Measurements from ENCODE around the gene BNC1.

Gene BNC1, protein sequence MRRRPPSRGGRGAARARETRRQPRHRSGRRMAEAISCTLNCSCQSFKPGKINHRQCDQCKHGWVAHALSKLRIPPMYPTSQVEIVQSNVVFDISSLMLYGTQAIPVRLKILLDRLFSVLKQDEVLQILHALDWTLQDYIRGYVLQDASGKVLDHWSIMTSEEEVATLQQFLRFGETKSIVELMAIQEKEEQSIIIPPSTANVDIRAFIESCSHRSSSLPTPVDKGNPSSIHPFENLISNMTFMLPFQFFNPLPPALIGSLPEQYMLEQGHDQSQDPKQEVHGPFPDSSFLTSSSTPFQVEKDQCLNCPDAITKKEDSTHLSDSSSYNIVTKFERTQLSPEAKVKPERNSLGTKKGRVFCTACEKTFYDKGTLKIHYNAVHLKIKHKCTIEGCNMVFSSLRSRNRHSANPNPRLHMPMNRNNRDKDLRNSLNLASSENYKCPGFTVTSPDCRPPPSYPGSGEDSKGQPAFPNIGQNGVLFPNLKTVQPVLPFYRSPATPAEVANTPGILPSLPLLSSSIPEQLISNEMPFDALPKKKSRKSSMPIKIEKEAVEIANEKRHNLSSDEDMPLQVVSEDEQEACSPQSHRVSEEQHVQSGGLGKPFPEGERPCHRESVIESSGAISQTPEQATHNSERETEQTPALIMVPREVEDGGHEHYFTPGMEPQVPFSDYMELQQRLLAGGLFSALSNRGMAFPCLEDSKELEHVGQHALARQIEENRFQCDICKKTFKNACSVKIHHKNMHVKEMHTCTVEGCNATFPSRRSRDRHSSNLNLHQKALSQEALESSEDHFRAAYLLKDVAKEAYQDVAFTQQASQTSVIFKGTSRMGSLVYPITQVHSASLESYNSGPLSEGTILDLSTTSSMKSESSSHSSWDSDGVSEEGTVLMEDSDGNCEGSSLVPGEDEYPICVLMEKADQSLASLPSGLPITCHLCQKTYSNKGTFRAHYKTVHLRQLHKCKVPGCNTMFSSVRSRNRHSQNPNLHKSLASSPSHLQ

DNA sequence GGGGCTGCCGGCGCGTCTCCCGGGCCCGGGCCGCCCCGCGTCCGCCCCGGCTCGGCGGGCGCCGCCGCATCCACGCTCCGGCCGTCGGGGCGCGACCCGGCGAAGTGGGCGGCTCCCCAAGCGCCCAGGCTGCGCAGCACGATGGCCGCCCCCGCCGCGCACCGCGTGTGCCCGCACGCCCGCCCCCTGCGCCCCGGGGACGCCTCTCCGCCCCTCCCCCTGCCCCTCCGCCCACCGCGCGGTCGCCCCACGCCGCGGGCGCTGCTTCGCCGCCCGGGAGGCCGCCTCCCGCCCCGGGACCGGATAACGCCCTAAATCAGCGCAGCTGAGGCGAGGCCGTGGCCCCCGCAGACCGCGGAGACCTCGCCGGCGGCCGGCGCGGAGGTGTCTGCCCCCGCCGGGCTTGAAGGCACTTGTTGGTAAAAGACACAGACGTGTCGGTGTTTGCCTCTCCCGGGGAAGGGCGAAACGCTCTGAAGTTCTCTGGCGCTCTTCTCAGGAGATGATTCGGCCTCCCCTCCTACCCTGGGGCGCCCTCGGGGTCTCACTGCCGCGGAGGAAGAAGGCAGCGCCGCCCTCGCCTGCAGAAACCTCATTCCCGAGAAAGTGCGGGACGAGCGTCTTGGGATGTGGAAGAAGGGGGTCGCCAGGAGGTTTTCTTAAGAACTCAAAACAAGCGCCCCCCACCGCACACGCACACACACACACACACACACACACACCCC lies at the start of gene BNC1:
Gene BNC1, minus strand, starts transcription at position 106 of the 725 bp plus-strand sequence. Its CDS starts 36 bp downstream, at position 70.
- no peak for DNase-seq

DNA sequence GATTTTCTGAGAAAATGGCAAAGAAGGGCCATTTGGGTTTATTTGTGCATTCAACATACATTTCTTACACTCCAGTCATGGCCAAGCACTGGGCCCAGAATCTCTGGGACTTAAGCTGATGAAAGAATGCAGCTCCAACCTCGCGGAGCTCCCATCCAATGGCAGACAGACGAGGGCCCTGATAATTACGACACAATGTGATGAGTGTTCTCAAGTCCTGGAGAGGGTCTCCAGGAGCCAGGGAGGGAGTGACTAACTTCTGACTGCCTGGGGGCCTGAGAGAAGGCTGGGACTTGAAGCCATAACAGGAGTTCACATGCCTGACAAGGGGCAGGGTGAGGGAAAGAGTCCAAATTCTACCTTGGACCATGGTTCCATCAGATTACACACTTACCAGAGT lies 42.6 kb upstream of the BNC1 start:
- no peak for DNase-seq

DNA sequence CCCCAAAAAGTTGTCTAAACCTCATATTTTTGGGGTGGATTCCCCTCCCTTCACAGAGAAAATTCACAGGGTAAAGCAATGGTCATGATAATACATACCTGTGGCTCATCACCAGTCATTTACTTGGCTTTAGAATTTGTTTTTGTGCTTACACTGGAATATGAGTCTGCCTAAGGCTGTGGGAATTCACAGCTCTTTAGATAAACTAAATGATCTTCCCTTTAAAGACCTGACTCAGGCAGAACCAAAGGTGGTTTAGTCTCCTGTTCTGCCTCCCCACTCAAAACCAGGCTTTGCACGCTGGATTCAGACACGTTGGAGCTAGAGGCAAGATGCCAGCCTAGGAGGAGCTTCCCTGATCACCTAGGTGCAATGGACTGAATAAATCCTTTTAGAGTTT lies 40.3 kb upstream of the BNC1 start:
- no peak for DNase-seq

DNA sequence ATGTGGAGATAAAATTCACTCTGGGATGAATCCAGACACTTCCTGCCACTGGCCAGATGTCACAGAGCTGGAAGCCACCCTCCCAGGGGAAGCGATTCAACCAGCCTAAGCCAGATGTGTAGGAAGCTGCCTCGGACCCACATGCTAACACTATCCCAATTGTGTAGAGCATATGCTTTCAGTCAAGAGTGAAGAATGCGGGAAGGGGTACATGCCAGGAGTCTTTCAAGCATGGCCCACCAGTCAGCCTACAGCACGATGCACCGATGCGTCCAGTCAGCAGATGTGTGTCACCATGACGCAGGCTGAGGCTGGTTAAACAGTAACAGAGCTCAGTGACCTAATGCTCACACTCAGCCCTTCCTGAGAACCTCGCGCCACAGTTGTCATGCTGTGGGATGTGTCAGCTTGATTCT lies 38.8 kb upstream of the BNC1 start:
- no peak for DNase-seq

DNA sequence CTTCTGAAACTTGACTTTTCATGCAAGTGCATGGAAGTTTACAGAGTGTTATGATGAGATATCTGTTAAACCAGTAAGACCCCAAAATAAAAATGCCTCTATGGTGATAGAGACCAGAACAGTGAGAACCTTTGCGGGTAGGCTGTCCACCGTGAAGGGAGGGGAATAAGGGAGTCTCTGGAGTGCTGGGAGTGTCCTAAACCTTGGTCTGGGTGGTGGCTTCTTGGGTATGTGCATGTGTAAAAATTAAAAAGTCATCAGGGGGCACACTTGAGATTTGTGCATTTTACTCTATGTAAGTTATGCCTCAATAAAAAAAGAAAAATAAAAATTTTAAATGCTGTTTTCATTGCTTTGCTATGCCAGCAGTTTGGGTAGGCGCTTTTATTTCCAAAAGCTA lies 38.2 kb upstream of the BNC1 start:
- no peak for DNase-seq

DNA sequence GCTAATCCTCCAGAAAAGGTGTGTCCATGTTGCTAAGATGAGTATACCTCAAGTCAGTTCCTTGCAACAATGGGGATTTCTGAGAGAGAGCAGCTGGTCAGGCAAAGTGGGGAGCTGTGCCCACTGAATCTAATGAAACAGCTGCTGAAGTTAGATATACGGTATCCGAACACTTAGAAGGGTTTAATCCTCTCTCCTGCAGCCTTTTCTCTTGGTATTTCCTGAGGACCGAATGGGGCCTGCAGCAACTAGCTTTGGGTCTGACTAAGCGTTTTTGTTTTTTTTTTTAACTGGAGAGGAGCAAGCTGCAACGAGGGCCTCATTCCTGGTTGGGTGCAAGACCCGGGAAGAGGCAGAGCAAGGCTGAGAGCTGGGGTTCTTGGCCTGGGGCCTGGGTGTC lies 37.6 kb upstream of the BNC1 start:
- DNase-seq, result no peak

DNA sequence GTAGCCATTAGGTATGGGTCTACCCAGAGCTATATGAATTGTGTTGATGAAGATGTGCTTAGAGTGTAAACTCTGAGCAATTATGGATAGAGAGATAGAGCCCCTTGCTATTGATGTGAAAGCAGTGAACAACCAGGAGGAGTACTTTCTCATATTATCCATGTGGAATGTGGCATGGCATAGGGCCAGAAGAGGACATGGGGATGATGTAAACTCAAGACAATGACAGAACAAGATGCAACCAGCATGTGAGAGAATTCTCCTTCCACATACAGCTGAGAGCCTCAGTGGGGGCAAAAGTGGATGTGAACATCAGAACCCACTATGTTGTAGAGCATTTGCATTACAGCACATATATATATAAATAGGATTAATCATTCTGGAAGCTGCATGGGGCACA lies 36.4 kb upstream of the BNC1 start:
- DNase-seq, result no peak

DNA sequence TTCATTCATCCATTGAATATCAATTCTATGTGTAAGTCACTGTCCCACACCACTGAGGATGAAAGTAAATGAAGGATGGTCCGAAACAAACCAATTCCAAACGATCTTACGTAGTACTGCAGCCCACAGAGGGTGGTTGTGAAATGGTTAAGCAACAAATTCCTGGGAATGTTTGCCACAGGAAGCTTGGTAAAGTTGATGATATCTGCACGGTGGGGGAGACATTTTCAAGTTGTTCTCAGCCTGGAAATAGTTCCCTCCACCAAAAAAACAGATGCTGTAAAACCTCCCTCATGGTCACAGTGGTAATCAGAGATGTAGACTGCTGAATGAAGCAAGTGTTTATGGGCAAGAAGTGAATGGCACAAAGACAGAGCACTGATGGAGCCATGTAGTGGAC lies 35.9 kb upstream of the BNC1 start:
- no peak for DNase-seq

DNA sequence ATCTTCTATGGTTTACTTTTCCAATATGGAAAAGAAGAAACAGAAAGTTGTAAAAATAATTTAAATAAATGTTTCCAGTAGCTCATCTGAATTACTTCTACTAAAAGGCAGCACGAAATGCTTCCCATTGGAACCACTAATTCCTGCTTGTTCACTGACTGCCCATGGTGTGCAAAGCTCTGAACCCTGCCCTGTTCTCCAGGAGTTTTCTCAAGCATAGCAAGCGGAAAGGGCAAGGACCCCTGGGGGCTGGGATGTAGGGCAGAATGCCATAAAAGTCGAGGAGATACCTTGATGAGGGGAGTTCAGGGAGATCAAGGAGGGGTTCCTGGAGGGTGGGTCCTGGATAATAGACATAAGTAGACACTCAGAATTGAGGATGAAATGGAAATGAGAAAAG lies 35.3 kb upstream of the BNC1 start:
- no peak for DNase-seq

DNA sequence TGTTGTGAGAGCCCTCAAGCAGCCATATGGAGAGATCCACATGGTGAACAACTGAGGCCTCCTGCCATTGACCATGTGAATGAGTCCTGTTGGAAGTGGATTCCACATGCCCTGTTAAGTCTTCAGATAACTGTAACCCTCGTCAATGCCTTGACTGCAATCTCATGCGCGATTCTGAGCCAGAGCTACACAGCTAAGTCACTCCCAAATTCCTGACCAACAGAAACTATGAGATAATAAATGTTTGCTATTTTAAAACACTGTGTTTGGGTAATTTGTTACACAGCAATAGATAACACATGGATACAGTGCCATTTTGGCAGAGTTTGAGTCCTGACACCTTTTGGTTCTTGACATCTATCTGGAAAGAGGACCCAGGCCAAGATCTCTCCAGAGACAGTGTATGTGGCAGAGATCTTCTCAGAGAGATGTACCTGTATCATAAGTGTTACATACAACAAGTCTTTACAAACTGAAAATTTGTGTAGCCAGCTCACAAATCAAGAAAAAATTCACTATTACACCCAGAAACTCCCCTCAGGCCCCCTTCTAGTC lies 34.5 kb upstream of the BNC1 start:
- DNase-seq, result no peak

DNA sequence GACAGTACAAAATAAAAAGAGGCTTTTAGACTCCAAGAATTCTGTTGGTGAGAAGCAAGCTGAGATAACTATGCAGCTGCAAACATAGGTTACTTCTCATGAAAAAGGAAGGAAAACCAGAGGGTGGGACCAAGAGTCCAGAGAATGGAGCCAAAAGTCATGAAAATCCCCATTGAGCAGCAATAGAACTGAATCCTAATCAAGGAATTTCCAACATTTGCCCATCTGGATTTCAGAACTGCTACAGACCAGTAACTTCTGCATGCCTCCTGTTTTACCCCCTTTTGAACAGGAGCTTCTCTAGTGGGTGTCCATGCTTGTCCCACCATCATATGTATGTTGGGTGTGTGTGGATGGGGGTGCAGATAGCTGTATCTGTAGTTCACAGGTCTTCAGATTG lies 33.6 kb upstream of the BNC1 start:
- no peak for DNase-seq

DNA sequence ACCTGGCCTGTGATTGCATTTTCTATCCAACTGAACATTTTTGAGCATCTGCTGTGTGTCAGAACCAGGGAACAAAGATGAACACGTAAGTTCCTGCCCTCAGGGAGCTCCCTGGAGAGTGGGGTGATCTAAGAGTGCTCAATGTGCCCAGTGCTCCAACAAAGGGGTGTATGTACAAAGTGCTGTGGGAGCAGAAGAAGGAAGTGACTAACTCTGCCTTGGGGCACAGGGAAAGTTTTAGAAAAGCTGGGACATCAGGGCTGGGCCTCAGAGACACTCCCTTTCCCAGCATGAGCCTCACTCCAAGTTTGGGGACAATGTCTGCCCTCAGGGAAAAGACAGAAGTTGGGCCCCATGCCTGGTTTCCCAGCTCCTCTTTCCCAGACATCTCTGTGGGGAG lies 27.6 kb upstream of the BNC1 start:
- DNase-seq, result no peak

DNA sequence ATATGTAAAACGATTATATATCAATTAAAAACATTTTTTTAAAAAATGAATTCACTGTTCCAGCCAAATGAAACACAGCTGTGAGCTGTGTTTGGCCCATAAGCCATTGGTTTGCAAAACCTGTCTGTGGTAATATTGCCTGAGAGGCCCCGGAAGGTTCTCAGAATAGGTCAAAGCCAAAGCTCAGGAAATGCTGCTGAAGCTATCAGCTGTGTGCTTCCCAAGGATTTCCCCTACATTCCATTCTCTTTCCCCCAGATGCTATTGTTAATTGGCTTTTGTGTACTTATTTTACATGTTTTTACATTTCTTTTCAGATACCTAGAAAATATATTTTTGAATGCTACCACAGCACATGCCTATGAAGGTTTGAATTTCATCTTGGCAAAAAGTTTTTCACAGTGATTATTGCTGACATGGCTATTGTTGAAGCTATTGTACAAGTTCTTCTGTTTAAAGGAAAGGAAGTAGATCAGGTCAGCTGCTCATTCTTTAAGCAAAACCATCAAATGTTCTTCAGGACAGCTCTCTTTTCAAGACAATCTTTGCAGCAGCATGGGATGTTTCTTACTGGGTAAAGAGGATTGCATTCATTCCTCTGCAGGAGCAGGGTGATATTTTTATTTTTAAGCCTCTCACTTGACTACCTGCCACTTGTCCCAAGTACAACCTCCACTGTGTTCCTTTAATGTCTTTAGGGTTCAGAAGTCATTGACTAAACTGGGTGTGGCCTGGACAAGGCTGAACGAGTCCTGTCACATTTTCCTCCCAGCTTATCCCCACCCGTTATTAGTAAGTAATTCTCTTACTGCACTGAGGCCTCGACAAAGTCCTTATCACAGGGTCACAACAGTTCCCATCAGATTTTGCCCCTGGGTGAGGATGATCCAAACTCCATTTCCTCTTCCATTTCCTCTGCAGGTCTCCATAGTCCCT lies 26.3 kb upstream of the BNC1 start:
- no peak for DNase-seq

DNA sequence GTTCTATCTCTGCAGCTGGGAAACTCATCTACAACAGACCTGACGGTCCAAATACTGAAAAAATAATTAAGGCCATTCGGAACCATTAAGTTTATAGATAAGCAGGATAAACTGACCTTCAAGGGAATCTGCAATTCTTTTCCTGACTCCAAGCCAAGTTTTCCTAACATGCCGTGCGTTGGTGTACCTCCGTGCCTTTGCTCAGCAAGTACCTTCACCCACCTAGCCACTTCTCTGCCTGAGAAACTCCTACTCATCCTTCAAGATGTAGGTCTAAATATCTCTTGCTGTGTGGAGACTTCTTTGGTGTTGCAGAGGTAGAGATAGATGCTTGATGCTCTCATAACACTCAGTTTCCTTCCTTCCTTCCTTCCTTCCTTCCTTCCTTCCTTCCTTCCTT lies 24.2 kb upstream of the BNC1 start:
- no peak for DNase-seq

DNA sequence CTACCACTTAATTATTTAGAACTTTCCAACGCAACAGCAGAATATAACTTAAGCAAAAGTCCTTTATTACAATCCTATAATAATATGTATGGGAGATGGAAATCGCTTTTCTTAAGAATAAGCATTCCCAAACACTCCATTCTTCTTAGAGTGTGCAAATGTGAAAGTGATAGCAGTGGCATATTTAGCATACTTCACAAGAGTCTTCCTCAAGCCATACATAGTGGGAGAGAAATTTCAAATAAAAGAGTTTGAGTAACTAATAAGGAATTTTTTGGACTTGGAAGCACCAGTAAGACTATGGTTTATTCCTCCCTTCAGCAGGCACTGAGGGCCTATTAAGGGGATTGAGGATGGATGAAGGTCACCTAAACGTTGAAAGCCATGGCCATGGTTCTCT lies 22.1 kb upstream of the BNC1 start:
- DNase-seq, result no peak

DNA sequence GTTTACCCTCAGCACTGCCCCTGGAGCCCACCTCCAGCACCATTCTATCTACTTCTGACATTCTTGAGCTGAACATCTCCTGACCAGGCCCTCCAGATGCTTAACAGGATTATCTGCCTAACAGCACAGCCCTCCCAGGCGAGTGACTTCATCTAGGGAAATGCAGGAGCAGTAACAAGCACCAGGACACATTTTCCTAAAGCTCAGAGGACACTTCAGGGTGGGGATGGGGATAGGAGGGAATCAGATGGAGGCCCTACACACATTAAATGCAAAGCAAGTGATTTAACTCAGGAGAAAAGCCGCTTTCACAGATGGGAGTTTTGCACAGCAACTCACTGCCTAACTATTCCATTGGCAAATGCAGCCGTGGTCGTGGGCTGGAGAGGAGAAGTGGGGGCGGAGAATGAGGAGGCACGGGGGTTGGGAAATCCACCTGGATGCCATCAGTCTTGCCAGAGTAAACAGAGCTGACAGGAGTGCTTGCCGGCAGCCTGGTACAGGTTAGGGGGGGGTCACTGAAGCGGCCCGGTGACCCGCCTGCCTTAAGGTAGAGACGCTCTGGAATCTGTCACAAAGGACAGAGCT lies 21.3 kb upstream of the BNC1 start:
- DNase-seq, result no peak

DNA sequence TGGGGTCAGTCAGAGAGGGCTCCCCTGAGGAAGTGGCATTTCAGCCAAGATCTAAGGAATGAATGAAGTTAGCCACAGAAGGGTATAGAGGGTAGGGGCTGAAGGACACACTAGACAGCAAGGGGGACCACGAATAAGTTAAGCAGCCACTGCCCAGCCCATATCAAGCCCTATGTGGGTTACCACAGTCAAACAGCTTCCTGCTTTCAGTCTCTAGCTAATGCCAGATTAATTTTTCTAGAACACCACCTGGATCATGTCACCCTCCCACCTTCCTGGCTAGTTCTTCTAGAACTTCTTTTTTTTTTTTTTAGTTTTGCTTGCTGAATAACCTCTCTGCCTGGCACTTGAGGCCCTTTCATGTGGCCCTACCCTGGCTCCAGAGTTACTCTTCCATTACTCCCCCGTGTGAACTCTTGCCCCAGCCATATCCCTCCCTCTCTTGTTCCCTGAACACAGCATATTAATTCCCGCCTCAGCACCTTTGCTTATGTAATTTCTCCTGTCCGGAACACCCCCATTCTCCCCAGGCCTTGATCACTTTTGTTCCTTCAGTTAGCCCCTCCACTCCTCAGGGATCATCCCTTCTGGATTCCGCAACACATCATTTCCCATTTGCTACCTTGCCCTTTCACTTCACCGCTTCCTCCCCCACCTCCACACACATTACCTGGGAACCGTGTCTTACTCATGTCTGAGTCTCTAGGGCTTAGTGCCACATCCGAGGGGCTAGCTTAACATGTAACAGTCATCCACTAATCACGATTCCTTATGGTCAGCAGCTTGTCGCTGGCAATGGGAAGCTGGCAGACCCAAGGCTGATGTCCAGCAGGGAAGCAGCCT lies 20.6 kb upstream of the BNC1 start:
- DNase-seq, result no peak

DNA sequence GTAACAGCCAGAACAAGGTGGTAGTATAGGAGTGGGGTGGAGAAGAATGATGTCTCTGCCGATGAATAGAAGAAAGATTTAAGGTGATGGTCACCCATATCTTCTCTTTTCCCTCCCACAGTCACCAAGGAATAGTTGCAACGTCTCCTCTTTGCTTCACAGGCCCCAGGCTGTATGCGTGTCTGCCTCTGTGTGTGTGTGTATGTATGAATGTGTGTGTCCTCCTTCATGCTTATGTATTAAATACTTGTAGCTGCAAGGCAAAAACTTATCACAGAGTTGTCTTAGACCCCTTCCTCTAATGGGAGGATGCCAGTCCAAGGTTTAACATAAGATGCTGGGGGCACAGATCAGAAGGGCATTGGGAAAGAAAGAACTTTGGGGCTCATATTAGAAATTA lies 19.1 kb upstream of the BNC1 start:
- no peak for DNase-seq

DNA sequence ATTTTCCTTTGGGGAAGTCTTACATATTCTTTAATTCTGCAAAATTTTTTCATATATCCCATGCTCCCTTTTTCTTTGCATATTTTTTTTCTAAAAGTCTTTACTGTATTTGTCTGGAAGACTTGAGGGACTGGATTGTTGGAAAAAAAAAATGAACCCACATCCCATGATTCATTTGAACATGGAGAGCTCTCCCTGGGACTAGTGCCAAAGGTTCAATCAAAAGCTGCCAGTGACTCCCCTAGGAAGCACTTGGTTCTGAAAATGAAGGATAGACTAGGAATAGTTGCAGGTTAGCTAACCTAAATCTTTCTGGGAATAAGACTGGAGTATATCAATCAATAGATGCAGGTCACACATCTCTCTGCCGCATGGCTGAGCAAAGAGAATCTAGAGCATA lies 16.4 kb upstream of the BNC1 start:
- no peak for DNase-seq

DNA sequence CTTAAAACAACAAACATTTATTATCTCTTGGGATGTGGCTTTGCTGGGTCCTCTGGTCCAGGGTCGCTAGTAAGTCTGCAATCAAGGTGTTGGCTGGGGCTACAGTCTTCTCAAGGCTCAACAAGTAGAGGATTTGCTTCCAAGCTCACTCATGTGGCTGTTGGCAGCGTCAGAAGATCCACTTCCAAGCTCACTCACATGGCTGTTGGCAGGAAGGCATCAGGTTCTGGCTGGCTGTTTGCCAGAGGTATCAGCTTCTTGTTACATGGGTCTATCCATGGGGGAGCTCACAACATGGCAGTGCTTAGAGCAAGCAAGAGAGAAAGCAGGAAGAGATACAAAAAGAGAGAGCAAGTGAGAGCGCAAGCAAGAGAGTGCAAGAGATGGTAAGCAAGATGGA lies 15.0 kb upstream of the BNC1 start:
- no peak for DNase-seq

DNA sequence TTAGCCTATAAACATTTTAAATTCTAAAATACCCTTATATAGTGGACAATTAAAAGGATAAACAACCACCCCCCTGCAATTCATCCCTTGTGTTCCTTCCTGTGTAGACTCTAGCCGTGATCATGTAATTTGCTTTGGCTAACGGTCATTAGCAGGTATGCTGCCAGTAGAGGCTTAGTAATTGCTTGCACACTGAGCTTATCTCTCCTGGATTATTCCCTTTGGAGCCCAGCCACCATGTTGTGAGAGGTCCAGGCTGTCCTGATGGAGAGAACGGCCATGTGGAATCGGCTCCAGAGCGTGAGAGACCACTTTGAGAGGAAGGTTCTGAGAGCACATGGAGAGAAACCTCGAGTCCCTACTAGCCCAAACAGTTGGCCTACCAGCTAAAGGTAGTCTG lies 11.0 kb upstream of the BNC1 start:
- no peak for DNase-seq
